Liver (tissue), 9 donors: ENCODE data around the gene PNPT1. TPM values are rescaled to one million over a fixed set of nuclear protein-coding genes. Genes with fewer than 3 reads are reported as not detected.

ENCODE experiments used
- DNase-seq: peaks from one replicate; pipeline ENCODE4 v3.0.0-alpha.2; 2017; ENCODE audit warnings: low spot score
- H3K27ac ChIP-seq, 2 donors: one replicate each; pipeline ENCODE4 v1.7.0; 2013; ENCODE audit warnings: inconsistent platforms in 2 of 2, low read length in 2 of 2, control low read depth in 1 of 2, low read depth in 1 of 2, mild to moderate bottlenecking in 1 of 2
- H3K27me3 ChIP-seq, 4 donors: one replicate each; pipeline versions ENCODE4 v1.6.1 to v1.7.0; 2013; ENCODE audit warnings: low read length in 3 of 4, inconsistent platforms in 1 of 4, mild to moderate bottlenecking in 1 of 4, moderate library complexity in 1 of 4; ENCODE audit not compliant: control insufficient read depth in 4 of 4, insufficient read depth in 4 of 4
- H3K36me3 ChIP-seq, 4 donors: one replicate each; pipeline versions ENCODE4 v1.6.1 to v1.7.0; 2013; ENCODE audit warnings: low read length in 3 of 4, mild to moderate bottlenecking in 3 of 4, low read depth in 1 of 4, moderate library complexity in 1 of 4; ENCODE audit not compliant: control insufficient read depth in 4 of 4, insufficient read depth in 3 of 4
- H3K4me1 ChIP-seq, 4 donors: one replicate each; pipeline versions ENCODE4 v1.6.1 to v1.7.0; 2013; ENCODE audit warnings: low read length in 3 of 4, mild to moderate bottlenecking in 3 of 4, moderate library complexity in 1 of 4; ENCODE audit not compliant: control insufficient read depth in 4 of 4, insufficient read depth in 4 of 4
- H3K4me3 ChIP-seq, 3 donors: one replicate each; pipeline versions ENCODE4 v1.6.1 to v1.7.0; 2013; ENCODE audit warnings: low read length in 3 of 3, control low read depth in 1 of 3, low read depth in 1 of 3, mild to moderate bottlenecking in 1 of 3
- H3K9ac ChIP-seq, 2 donors: one replicate each; pipeline ENCODE4 v1.7.0; 2013; ENCODE audit warnings: low read length in 2 of 2, mild to moderate bottlenecking in 2 of 2, moderate library complexity in 2 of 2, control low read depth in 1 of 2, low read depth in 1 of 2
- H3K9me3 ChIP-seq, 4 donors: one replicate each; pipeline versions ENCODE4 v1.6.1 to v1.7.0; 2013; ENCODE audit warnings: low read length in 3 of 4; ENCODE audit not compliant: control insufficient read depth in 4 of 4
- CTCF ChIP-seq: fragments of 150-350 bp; IDR thresholded peaks from 2 replicates; pipeline ENCODE4 v1.5.1; 2017; ENCODE audit warnings: improper control_type of control experiment, low read depth, low read length; ENCODE audit not compliant: missing input control
- JUND ChIP-seq, 2 donors: IDR thresholded peaks; 2 replicates each; pipeline ENCODE4 v1.6.1; 2016; ENCODE audit warnings: antibody characterized with exemption in 2 of 2
- MAX ChIP-seq: IDR thresholded peaks from 2 replicates; pipeline ENCODE4 v1.6.1; 2016; ENCODE audit warnings: antibody characterized with exemption
- NR2F2 ChIP-seq: IDR thresholded peaks from 2 replicates; pipeline ENCODE4 v1.6.1; 2016; ENCODE audit warnings: antibody characterized with exemption
- RAD21 ChIP-seq, 2 donors: IDR thresholded peaks; 2 replicates each; pipeline ENCODE4 v1.6.1; 2016; ENCODE audit warnings: antibody characterized with exemption in 2 of 2, mild to moderate bottlenecking in 2 of 2
- REST ChIP-seq: IDR thresholded peaks from 2 replicates; pipeline ENCODE4 v1.6.1; 2016; ENCODE audit warnings: antibody characterized with exemption, mild to moderate bottlenecking
- YY1 ChIP-seq: IDR thresholded peaks from 2 replicates; pipeline ENCODE4 v1.6.1; 2016; ENCODE audit warnings: antibody characterized with exemption, mild to moderate bottlenecking
- ZBTB33 ChIP-seq: IDR thresholded peaks from 2 replicates; pipeline ENCODE4 v1.6.1; 2016; ENCODE audit warnings: antibody characterized with exemption
- WGBS: extraction: QIAGEN DNeasy Blood & Tissue Kit; methylation state at CpG from one replicate; pipeline ENCODE4 v1.1.7; 2013; 5-methylcytosine and 5-hydroxymethylcytosine counted together
- polyA plus RNA-seq, 2 donors: library from polyadenylated mRNA; stranded (reverse) in 1 of 2; unstranded in 1 of 2; fragments of 200-250 nt in 1 of 2; fragments of >200 nt in 1 of 2; fragmentation: Nextera tagmentation in 1 of 2; extraction: Ambion mirVana in 1 of 2; gene quantifications; one replicate each; pipeline versions ENCODE4 v1.2.1 to v1.2.3, GENCODE V29; 2013 to 2015
- total RNA-seq, 2 donors: library from RNA; depleted of rRNA; stranded (reverse); fragments of >200 nt; gene quantifications; one replicate each; pipeline ENCODE4 v1.2.3, GENCODE V29; 2014
- donor health status: healthy.
- donor health status: healthy.
- donor health status: healthy.
- donor health status: healthy.
- donor health status: healthy.

PNPT1 gene
- total and polyA plus RNA-seq, 4 donors, result 8.0 to 11.4 (median 8.7) TPM

GRCh38 chr2:55620123-55620779 lies 73.4 kb downstream of the PNPT1 start:
- no peaks in the 10 kb centered on the region for H3K27me3 ChIP-seq
- no peak overlapping the region for H3K9ac ChIP-seq
- H3K36me3 ChIP-seq, result no peaks in the 10 kb centered on the region
- peaks cover 6 to 37% (median 29%) of the 10 kb centered on the region in 4 donors for H3K4me1 ChIP-seq
- no peak overlapping the region for H3K4me3 ChIP-seq
- peak; percentile 7 to 63 for TF ChIP-seq RAD21 (IDR thresholded peaks at IDR 0.05)
- no peak for TF ChIP-seq JUND (IDR thresholded peaks at IDR 0.05)
- peak; percentile 31 for TF ChIP-seq CTCF
- no peak for TF ChIP-seq NR2F2
- no peak for TF ChIP-seq REST
- 62% methylated on average over 3 of the region's 3 CpGs for whole genome bisulfite sequencing
- H3K27ac ChIP-seq, result no peak overlapping the region
- no peak for DNase-seq
- no peaks in the 10 kb centered on the region for H3K9me3 ChIP-seq

GRCh38 chr2:55618275-55619055 lies 75.2 kb downstream of the PNPT1 start:
- H3K27me3 ChIP-seq, result no peaks in the 10 kb centered on the region
- H3K4me3 ChIP-seq, result peak overlapping the region; percentile 58 to 99 (median 93)
- no peak for TF ChIP-seq REST
- peak; percentile 22 for TF ChIP-seq MAX
- peak; percentile 18 for TF ChIP-seq ZBTB33
- peak; percentile 69 for TF ChIP-seq YY1
- peak overlapping the region; percentile 79 to 100 for H3K9ac ChIP-seq
- peaks cover 0 to 9% (median 4%) of the 10 kb centered on the region in 4 donors for H3K36me3 ChIP-seq
- no peaks in the 10 kb centered on the region for H3K9me3 ChIP-seq
- under 1% methylated on average over 32 of the region's 32 CpGs for WGBS
- H3K4me1 ChIP-seq, result peaks cover 6 to 39% (median 29%) of the 10 kb centered on the region in 4 donors
- H3K27ac ChIP-seq, result peak overlapping the region; percentile 91 to 99
- peak; percentile 62 for DNase-seq
